ENCODE results near the gene NAT16. TPM values are rescaled to one million over a fixed set of nuclear protein-coding genes. Genes with fewer than 3 reads are reported as not detected.

NAT16 gene
- total and polyA plus RNA-seq, 9 of the 15 experiments (the other 6 are each of a cell fraction or from before 2014, with no cell fraction given), result 0.04 TPM; not detected in 8

GRCh38 chr7:101121991-101122932 is 57.8 kb downstream of the NAT16 start (continued):
- peak; percentile 19; the same call in 1 of the 2 replicates for TF ChIP-seq ZNF766 (CRISPR knock-in tag; conservative IDR thresholded peaks at IDR 0.05)
- no peak for TF ChIP-seq NUFIP1 (IDR thresholded peaks at IDR 0.05; ENCODE audit: partially characterized antibody)
- TF ChIP-seq EGR1 (conservative IDR thresholded peaks at IDR 0.05), result no peak
- TF ChIP-seq CREB3L1 (IDR thresholded peaks at IDR 0.05; ENCODE audit: borderline replicate concordance, low read depth), result no peak
- peak; percentile 44; the same call in 1 of the 2 replicates for TF ChIP-seq EP400 (IDR thresholded peaks at IDR 0.05)
- no peak for TF ChIP-seq PHB (CRISPR knock-in tag; IDR thresholded peaks at IDR 0.05)
- TF ChIP-seq ELF4 (CRISPR knock-in tag; IDR thresholded peaks at IDR 0.05), result peak; percentile 94
- peak; percentile 10; the same call in 1 of the 2 replicates for TF ChIP-seq SMAD4 (CRISPR knock-in tag; conservative IDR thresholded peaks at IDR 0.05)
- TF ChIP-seq ETS2 (tag; IDR thresholded peaks at IDR 0.05; ENCODE audit: borderline replicate concordance, poor library complexity, severe bottlenecking), result no peak
- peak; percentile 66; the same call in 1 of the 2 replicates for TF ChIP-seq DPF2 (IDR thresholded peaks at IDR 0.05)
- no peak for TF ChIP-seq JUN (IDR thresholded peaks at IDR 0.05; ENCODE audit: borderline replicate concordance, low read depth, low read length)
- no peak for TF ChIP-seq JUN (CRISPR knock-in tag; IDR thresholded peaks at IDR 0.05; ENCODE audit: borderline replicate concordance)
- TF ChIP-seq ZNF644 (tag; IDR thresholded peaks at IDR 0.05; ENCODE audit: low read depth), result peak; percentile 50; the same call in 1 of the 2 replicates
- no peak for TF ChIP-seq KHSRP (IDR thresholded peaks at IDR 0.05)
- 0 out of 2 replicates have a peak, but pooled peaks have one; percentile 48 for TF ChIP-seq RHOXF2B (CRISPR knock-in tag; conservative IDR thresholded peaks at IDR 0.05)
- no peak for TF ChIP-seq MYNN (IDR thresholded peaks at IDR 0.05)
- no peak for TF ChIP-seq MYNN (CRISPR knock-in tag; IDR thresholded peaks at IDR 0.05)
- no peak for TF ChIP-seq CXXC5 (CRISPR knock-in tag; IDR thresholded peaks at IDR 0.05)
- TF ChIP-seq POLR2B (IDR thresholded peaks at IDR 0.05; ENCODE audit: low read depth, partially characterized antibody), result peak; percentile 38
- TF ChIP-seq ZNF589 (CRISPR knock-in tag; IDR thresholded peaks at IDR 0.05; ENCODE audit: low read depth), result peak; percentile 60; the same call in 1 of the 2 replicates
- no peak for TF ChIP-seq ZZZ3 (IDR thresholded peaks at IDR 0.05)
- no peak for TF ChIP-seq ZNF239 (CRISPR knock-in tag; IDR thresholded peaks at IDR 0.05)
- peak; percentile 53; the same call in 1 of the 2 replicates for TF ChIP-seq ZNF395 (CRISPR knock-in tag; IDR thresholded peaks at IDR 0.05)
- peak; percentile 37 to 66; a peak in 2 of 4 replicates for TF ChIP-seq MLLT1 (IDR thresholded peaks at IDR 0.05)
